Measurements from ENCODE around the gene TLR10. TPM values are rescaled to one million over a fixed set of nuclear protein-coding genes. Genes with fewer than 3 reads are reported as not detected.

The TLR10 gene
- total and polyA plus RNA-seq, 8 donors: 0.15 to 3.0 (median 0.70) TPM

DNA sequence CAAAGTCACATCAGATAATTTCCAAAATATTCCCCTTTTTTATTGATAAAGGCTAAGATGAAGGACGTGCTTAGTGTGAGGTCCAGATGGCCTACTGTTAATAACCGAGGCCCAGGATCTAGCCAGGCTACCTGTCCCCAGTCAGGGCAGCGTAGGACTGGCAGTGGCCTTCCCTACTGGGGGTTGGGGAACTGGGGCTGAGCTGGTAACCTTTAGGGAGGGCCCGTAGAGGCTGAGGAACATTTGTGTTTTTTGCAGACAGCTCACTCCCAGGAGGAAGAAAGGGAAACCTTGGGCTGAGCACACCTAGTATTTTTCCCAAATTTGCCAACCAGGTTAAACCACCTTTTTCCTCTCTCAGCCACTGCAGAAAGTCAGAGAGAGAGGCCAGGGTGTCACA lies 59.7 kb downstream of the TLR10 start:
- TF ChIP-seq, protein P1, sequence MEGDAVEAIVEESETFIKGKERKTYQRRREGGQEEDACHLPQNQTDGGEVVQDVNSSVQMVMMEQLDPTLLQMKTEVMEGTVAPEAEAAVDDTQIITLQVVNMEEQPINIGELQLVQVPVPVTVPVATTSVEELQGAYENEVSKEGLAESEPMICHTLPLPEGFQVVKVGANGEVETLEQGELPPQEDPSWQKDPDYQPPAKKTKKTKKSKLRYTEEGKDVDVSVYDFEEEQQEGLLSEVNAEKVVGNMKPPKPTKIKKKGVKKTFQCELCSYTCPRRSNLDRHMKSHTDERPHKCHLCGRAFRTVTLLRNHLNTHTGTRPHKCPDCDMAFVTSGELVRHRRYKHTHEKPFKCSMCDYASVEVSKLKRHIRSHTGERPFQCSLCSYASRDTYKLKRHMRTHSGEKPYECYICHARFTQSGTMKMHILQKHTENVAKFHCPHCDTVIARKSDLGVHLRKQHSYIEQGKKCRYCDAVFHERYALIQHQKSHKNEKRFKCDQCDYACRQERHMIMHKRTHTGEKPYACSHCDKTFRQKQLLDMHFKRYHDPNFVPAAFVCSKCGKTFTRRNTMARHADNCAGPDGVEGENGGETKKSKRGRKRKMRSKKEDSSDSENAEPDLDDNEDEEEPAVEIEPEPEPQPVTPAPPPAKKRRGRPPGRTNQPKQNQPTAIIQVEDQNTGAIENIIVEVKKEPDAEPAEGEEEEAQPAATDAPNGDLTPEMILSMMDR (IDR thresholded peaks at IDR 0.05): no peak
- Histone ChIP-seq H3K9me3 (no peaks in the 10 kb centered on the region), H3K36me3 (no peaks in the 10 kb centered on the region), H3K4me3 (no peak overlapping the region), H3K4me1 (peaks cover 0 to 11% of the 10 kb centered on the region in 2 donors), H3K27me3 (no peaks in the 10 kb centered on the region), H3K27ac (no peak overlapping the region)
- intact Hi-C loops (cut with DNase I): no loop called here
- ATAC-seq (no peak), DNase-seq (no peak)

Other genes starting within 250 kb of the TLR10 start
- 10 to 100 TPM; 43.5 to 59.8 TPM for gene KLF3, start 118.8 kb downstream of the TLR10 start, total RNA-seq
- gene KLF3, start 118.8 kb downstream of the TLR10 start, polyA plus RNA-seq (ENCODE audit: insufficient read length in 6 of 6): 10 to 100 TPM; 43.2 to 51.7 (median 48.0) TPM
- gene TLR1, start 21.8 kb upstream of the TLR10 start, total RNA-seq: 10 to 100 TPM; 13.4 to 59.8 TPM
- 1 to 10 TPM; 2.5 to 6.2 (median 4.2) TPM for gene TLR1, start 21.8 kb upstream of the TLR10 start, polyA plus RNA-seq (ENCODE audit: insufficient read length in 6 of 6)
- 10 to 100 TPM in 1 of 2 donors, 1 to 10 TPM in 1; 6.6 to 18.1 TPM for gene TLR6, start 73.8 kb upstream of the TLR10 start, total RNA-seq
- 1 to 10 TPM in 5 of 6 donors, under 1 TPM in 1; 0.96 to 1.8 (median 1.4) TPM for gene TLR6, start 73.8 kb upstream of the TLR10 start, polyA plus RNA-seq (ENCODE audit: insufficient read length in 6 of 6)
- gene FAM114A1, start 84.8 kb upstream of the TLR10 start, total RNA-seq: 10 to 100 TPM; 68.5 to 81.1 TPM
- gene FAM114A1, start 84.8 kb upstream of the TLR10 start, polyA plus RNA-seq (ENCODE audit: insufficient read length in 6 of 6): 10 to 100 TPM; 51.5 to 79.3 (median 57.8) TPM
- 1 to 10 TPM in 1 of 2 donors, under 1 TPM in 1; 0.29 to 1.1 TPM for gene TMEM156, start 249.4 kb upstream of the TLR10 start, total RNA-seq
- 1 to 10 TPM in 2 of 6 donors, under 1 TPM in 3, not detected in 1; 0.54 to 1.8 (median 0.95) TPM for gene TMEM156, start 249.4 kb upstream of the TLR10 start, polyA plus RNA-seq (ENCODE audit: insufficient read length in 6 of 6)